Activated naive CD4-positive, alpha-beta T cell (primary cell): ENCODE data around the gene C20orf144.

ENCODE experiments used
- DNase-seq, 4 experiments: peaks; one replicate each; lab custom pipeline; 2025; lab: John Stamatoyannopoulos, UW

The C20orf144 gene

GRCh38 chr20:33650111-33650752 is 11.9 kb upstream of the C20orf144 start:
- DNase-seq: no peak

- no peak for DNase-seq
Observed at GRCh38 chr20:33650753-33651561, 11.2 kb upstream of the C20orf144 start.

GRCh38 chr20:33651562-33652048 is 10.5 kb upstream of the C20orf144 start:
- DNase-seq: no peak

- DNase-seq: peak in 1 of 4 experiments; percentile 12
Observed at GRCh38 chr20:33653218-33653899, 8.8 kb upstream of the C20orf144 start.

- DNase-seq: no peak
Observed at GRCh38 chr20:33653900-33654596, 8.1 kb upstream of the C20orf144 start.

GRCh38 chr20:33654680-33655161 is 7.4 kb upstream of the C20orf144 start:
- no peak for DNase-seq

- DNase-seq: no peak
Observed at GRCh38 chr20:33655164-33655563, 7.0 kb upstream of the C20orf144 start.

GRCh38 chr20:33656010-33656782 is 5.9 kb upstream of the C20orf144 start:
- DNase-seq: no peak

- no peak for DNase-seq
Observed at GRCh38 chr20:33656783-33657703, 5.1 kb upstream of the C20orf144 start.

- DNase-seq: no peak
Observed at GRCh38 chr20:33657704-33658095, 4.4 kb upstream of the C20orf144 start.

- DNase-seq: no peak
Observed at GRCh38 chr20:33658510-33658909, 3.6 kb upstream of the C20orf144 start.

- no peak for DNase-seq
Observed at GRCh38 chr20:33658929-33659328, 3.2 kb upstream of the C20orf144 start.

GRCh38 chr20:33659341-33660034 is 2.6 kb upstream of the C20orf144 start:
- no peak for DNase-seq

GRCh38 chr20:33660035-33660684 is 2.0 kb upstream of the C20orf144 start:
- DNase-seq: no peak

- no peak for DNase-seq
Observed at GRCh38 chr20:33660685-33661058, 1.5 kb upstream of the C20orf144 start.

GRCh38 chr20:33663161-33664084 is 1.3 kb downstream of the C20orf144 start:
- peak; percentile 30 to 82 (median 61) for DNase-seq

GRCh38 chr20:33664085-33664761 is 2.1 kb downstream of the C20orf144 start:
- DNase-seq: no peak
